HCT116 (cell line): Measurements from ENCODE around the gene PLVAP. TPM values are rescaled to one million over a fixed set of nuclear protein-coding genes. Genes with fewer than 3 reads are reported as not detected.

ENCODE experiments used
- ATAC-seq: fragments of 200-7000 bp; cut with Tn5 transposase; 2 replicates; pipeline ENCODE4 v1.9.1; 2020; ENCODE audit warnings: mild to moderate bottlenecking, moderate library complexity
- BruUV-seq: library from RNA; stranded (reverse); fragments of 400-500 nt; replicated peaks from 2 replicates; lab custom pipeline; 2021; lab: Mats Ljungman, UMichigan
- CTCF ChIA-PET: fragments of 300-600 bp; sonication (Branson Sonifier 250); formaldehyde crosslinking; loops from one replicate; lab custom pipeline; 2021; ENCODE audit warnings: antibody characterized with exemption; lab: Charles Lee
- POLR2A ChIA-PET: fragments of 300-600, 350-600 bp; sonication (Branson Sonifier 250); formaldehyde crosslinking; loops from one replicate; lab custom pipeline; 2021; ENCODE audit warnings: antibody characterized with exemption; lab: Charles Lee
- RAD21 ChIA-PET, 2 experiments: fragments of 300-600 bp; sonication (Branson Sonifier 250); formaldehyde crosslinking; loops; one replicate each; lab custom pipeline; 2023; ENCODE audit warnings: low total read pairs in 2 of 2; ENCODE audit not compliant: uncharacterized antibody in 2 of 2, unreplicated experiment in 2 of 2, low non-redundant PET in 1 of 2; lab: Charles Lee
- DNase-seq: peaks from one replicate; pipeline ENCODE4 v3.0.0-alpha.2; 2010; ENCODE audit warnings: low read depth, low spot score
- H2AFZ ChIP-seq: fragments of 200-600 bp; shearing (Covaris generic), sonication (generic); 2 replicates; pipeline ENCODE4 v1.6.1; 2017; ENCODE audit warnings: low read depth, mixed run types, mixed read lengths, antibody characterized with exemption, low read length; ENCODE audit not compliant: poor library complexity, severe bottlenecking
- H3K27ac ChIP-seq: 2 replicates; pipeline ENCODE4 v1.5.1; 2012; ENCODE audit warnings: low read depth, low read length
- H3K27me3 ChIP-seq: fragments of 200-600 bp; sonication (generic); 2 replicates; pipeline ENCODE4 v1.6.1; 2016; ENCODE audit warnings: mixed run types, low read length, mixed read lengths; ENCODE audit not compliant: insufficient read depth
- H3K36me3 ChIP-seq, 2 experiments: fragments of 200-500 bp in 1 of 2; fragments of 200-600 bp in 1 of 2; sonication (Bioruptor generic) in 1 of 2; sonication (generic) in 1 of 2; 2 replicates each; pipeline versions ENCODE4 v1.5.1 to v1.6.1; 2014 to 2016; ENCODE audit warnings: low read length in 2 of 2, inconsistent platforms in 1 of 2, mixed read lengths in 1 of 2, mixed run types in 1 of 2; ENCODE audit not compliant: insufficient read depth in 2 of 2, control insufficient read depth in 1 of 2
- H3K4me1 ChIP-seq, 2 experiments: fragments of 200-600 bp in 1 of 2; sonication (generic) in 1 of 2; 2 replicates each; pipeline versions ENCODE4 v1.5.1 to v1.6.1; 2012 to 2017; ENCODE audit warnings: low read length in 2 of 2, inconsistent platforms in 1 of 2, mild to moderate bottlenecking in 1 of 2, mixed read lengths in 1 of 2, mixed run types in 1 of 2, moderate library complexity in 1 of 2; ENCODE audit not compliant: insufficient read depth in 2 of 2, control insufficient read depth in 1 of 2
- H3K4me2 ChIP-seq: fragments of 200-600 bp; sonication (generic); 2 replicates; pipeline ENCODE4 v1.6.1; 2017; ENCODE audit warnings: mixed run types, low read length, mixed read lengths
- H3K4me3 ChIP-seq, 2 experiments: fragments of 200-600 bp in 1 of 2; sonication (generic) in 1 of 2; replicated peaks in 1 of 2; 2 replicates each; pipeline ENCODE4 v1.5.1; 2011 to 2016; ENCODE audit warnings: low read length in 2 of 2, control low read depth in 1 of 2, low read depth in 1 of 2, mild to moderate bottlenecking in 1 of 2, mixed read lengths in 1 of 2, mixed run types in 1 of 2
- H3K79me2 ChIP-seq: fragments of 200-600 bp; sonication (generic); 2 replicates; pipeline ENCODE4 v1.6.1; 2017; ENCODE audit warnings: mild to moderate bottlenecking, mixed run types, low read length, moderate library complexity, mixed read lengths; ENCODE audit not compliant: insufficient read depth
- H3K9ac ChIP-seq: fragments of 200-600 bp; sonication (generic); 2 replicates; pipeline ENCODE4 v1.6.1; 2016; ENCODE audit warnings: low read length, mixed read lengths
- H3K9me2 ChIP-seq: fragments of 200-600 bp; sonication (generic), shearing (Covaris generic); 2 replicates; pipeline ENCODE4 v1.6.1; 2017; ENCODE audit warnings: mixed run types, mild to moderate bottlenecking, moderate library complexity; ENCODE audit not compliant: insufficient read depth
- H3K9me3 ChIP-seq, 2 experiments: fragments of 200-500 bp in 1 of 2; fragments of 200-600 bp in 1 of 2; sonication (Bioruptor generic) in 1 of 2; sonication (generic) in 1 of 2; 2 replicates each; pipeline ENCODE4 v1.6.1; 2014 to 2017; ENCODE audit warnings: low read length in 2 of 2, mixed read lengths in 2 of 2, inconsistent platforms in 1 of 2, low read depth in 1 of 2, mild to moderate bottlenecking in 1 of 2, mixed run types in 1 of 2, moderate library complexity in 1 of 2; ENCODE audit not compliant: control insufficient read depth in 1 of 2, insufficient read depth in 1 of 2
- H4K20me1 ChIP-seq: fragments of 200-600 bp; sonication (generic), shearing (Covaris generic); 2 replicates; pipeline ENCODE4 v1.6.1; 2017; ENCODE audit warnings: mixed run types, mild to moderate bottlenecking, moderate library complexity; ENCODE audit not compliant: insufficient read depth
- CBX3 ChIP-seq: IDR thresholded peaks from 2 replicates; pipeline ENCODE4 v1.6.1; 2012; ENCODE audit warnings: low read depth
- CTCF ChIP-seq, 3 experiments: fragments of 200-600 bp in 1 of 3; sonication (generic) in 1 of 3; IDR thresholded peaks in 2 of 3; conservative IDR thresholded peaks in 1 of 3; 2 replicates each; pipeline ENCODE4 v1.5.1; 2012 to 2017; ENCODE audit warnings: low read depth in 2 of 3, low read length in 2 of 3, antibody characterized with exemption in 1 of 3, borderline replicate concordance in 1 of 3, control low read depth in 1 of 3, mild to moderate bottlenecking in 1 of 3, mixed read lengths in 1 of 3, mixed run types in 1 of 3, moderate library complexity in 1 of 3; ENCODE audit not compliant: insufficient read depth in 1 of 3
- EGR1 ChIP-seq: IDR thresholded peaks from 2 replicates; pipeline ENCODE4 v1.6.1; 2012; ENCODE audit warnings: low read depth
- MAX ChIP-seq: IDR thresholded peaks from 2 replicates; pipeline ENCODE4 v1.6.1; 2012
- RAD21 ChIP-seq: IDR thresholded peaks from 2 replicates; pipeline ENCODE4 v1.6.1; 2012; ENCODE audit warnings: low read depth, mild to moderate bottlenecking
- SIN3A ChIP-seq: IDR thresholded peaks from 2 replicates; pipeline ENCODE4 v1.6.1; 2012; ENCODE audit warnings: low read depth
- SP1 ChIP-seq: IDR thresholded peaks from 2 replicates; pipeline ENCODE4 v1.6.1; 2012; ENCODE audit warnings: low read depth
- SRF ChIP-seq: IDR thresholded peaks from 2 replicates; pipeline ENCODE4 v1.6.1; 2012; ENCODE audit warnings: low read depth
- YY1 ChIP-seq: IDR thresholded peaks from 2 replicates; pipeline ENCODE4 v1.6.1; 2011; ENCODE audit warnings: low read length, low read depth, moderate library complexity, mild to moderate bottlenecking; ENCODE audit not compliant: insufficient replicate concordance; ENCODE audit errors: extremely low read depth
- ZBTB33 ChIP-seq: IDR thresholded peaks from 2 replicates; pipeline ENCODE4 v1.6.1; 2011; ENCODE audit warnings: mild to moderate bottlenecking, low read length, moderate library complexity; ENCODE audit not compliant: insufficient replicate concordance; ENCODE audit errors: extremely low read depth
- ZFX ChIP-seq: fragments of 450-650 bp; IDR thresholded peaks from 2 replicates; pipeline ENCODE4 v1.6.1; 2017
- intact Hi-C: fragments of 100-400 bp; cut with micrococcal nuclease; formaldehyde crosslinking; loops from 2 replicates; pipeline ENCODE4 v1.10.0; 2022
- total RNA-seq: library from RNA; stranded (reverse); gene quantifications from one replicate; pipeline ENCODE4 v1.2.1, GENCODE V29; 2021; ENCODE audit not compliant: unreplicated experiment

PLVAP gene
- total RNA-seq, 1 experiment from 2014 or later: 0.47 TPM

GRCh38 chr19:17302391-17303166, 74.6 kb downstream of the PLVAP start:
- no peak overlapping the region for H2AFZ ChIP-seq
- ChIA-PET RAD21 (no interaction called here), CTCF (no interaction called here), POLR2A (interaction anchor here (3.1 kb wide), 1 partner anchor 9 kb away, joined by 22 read pairs; no protein-coding TSS in a partner anchor)
- intact Hi-C loops: no loop called here
- peak overlapping the region; percentile 55 for H3K9ac ChIP-seq
- H3K27me3 ChIP-seq: no peaks in the 10 kb centered on the region
- H3K4me1 ChIP-seq: peaks cover 29 to 48% of the 10 kb centered on the region in 2 experiments
- peak overlapping the region; percentile 71 for H3K4me2 ChIP-seq
- H3K4me3 ChIP-seq: peak overlapping the region; percentile 48 to 54
- H3K36me3 ChIP-seq: peaks cover 0 to 5% of the 10 kb centered on the region in 2 experiments; a peak in 2 of 4 replicates
- ATAC-seq (no peak), DNase-seq (no peak)
- H3K9me3 ChIP-seq: no peaks in the 10 kb centered on the region; a peak in 1 of 4 replicates
- H3K79me2 ChIP-seq: peaks cover 19% of the 10 kb centered on the region
- H3K9me2 ChIP-seq: no peaks in the 10 kb centered on the region
- no TSS peak for BruUV-seq
- H4K20me1 ChIP-seq: no peaks in the 10 kb centered on the region
- no peak for TF ChIP-seq SP1
- no peak for TF ChIP-seq EGR1
- TF ChIP-seq ZFX: no peak
- no peak for TF ChIP-seq RAD21
- no peak for TF ChIP-seq SRF
- no peak for TF ChIP-seq YY1
- no peak for TF ChIP-seq ZBTB33
- TF ChIP-seq CBX3: no peak
- no peak for TF ChIP-seq CTCF (IDR thresholded peaks at IDR 0.05 in 2 of 3, conservative IDR thresholded peaks at IDR 0.05 in 1 of 3; ENCODE audit: borderline replicate concordance in 1 of 3, insufficient read depth in 1 of 3, low read depth in 2 of 3, low read length in 2 of 3)
- no peak for TF ChIP-seq MAX
- no peak for TF ChIP-seq SIN3A
- peak overlapping the region; percentile 50; the same call in 1 of the 2 replicates for H3K27ac ChIP-seq

Other genes with a start within 250 kb of the PLVAP start
- gene USE1, start 162.0 kb downstream of the PLVAP start, total RNA-seq: 27.5 TPM
- 39.8 TPM for gene OCEL1, start 151.1 kb downstream of the PLVAP start, total RNA-seq
- gene NR2F6, start 131.4 kb downstream of the PLVAP start, total RNA-seq: 88.0 TPM
- 0.15 TPM for gene USHBP1, start 112.6 kb downstream of the PLVAP start, total RNA-seq
- gene BABAM1, start 109.9 kb downstream of the PLVAP start, total RNA-seq: 93.3 TPM
- 14.8 TPM for gene ANKLE1, start 95.4 kb downstream of the PLVAP start, total RNA-seq
- 5.2 TPM for gene ABHD8, start 73.9 kb downstream of the PLVAP start, total RNA-seq
- 114 TPM for gene MRPL34, start 71.5 kb downstream of the PLVAP start, total RNA-seq
- gene DDA1, start 67.8 kb downstream of the PLVAP start, total RNA-seq: 68.6 TPM
- 22.9 TPM for gene ANO8, start 42.5 kb downstream of the PLVAP start, total RNA-seq
- 73.0 TPM for gene GTPBP3, start 39.8 kb downstream of the PLVAP start, total RNA-seq
- gene CCDC194, start 16.9 kb upstream of the PLVAP start, total RNA-seq: not detected
- 5.4 TPM for gene BST2, start 28.3 kb upstream of the PLVAP start, total RNA-seq
- 91.7 TPM for gene MVB12A, start 42.7 kb upstream of the PLVAP start, total RNA-seq
- 3.4 TPM for gene TMEM221, start 71.3 kb upstream of the PLVAP start, total RNA-seq
- not detected for gene NXNL1, start 83.6 kb upstream of the PLVAP start, total RNA-seq
- 22.5 TPM for gene SLC27A1, start 93.2 kb upstream of the PLVAP start, total RNA-seq
- 68.5 TPM for gene PGLS, start 134.3 kb upstream of the PLVAP start, total RNA-seq
- 86.0 TPM for gene COLGALT1, start 178.3 kb upstream of the PLVAP start, total RNA-seq